GM18951 (cell line): ENCODE results near the gene CAPZA2.
"Not testable (repeated sequence)": the region's sequence is repeated elsewhere in the genome, so short reads cannot be mapped to it uniquely, and the experiment has no call there.

ENCODE experiments used
- POLR2A ChIP-seq: IDR thresholded peaks from 4 replicates; pipeline ENCODE4 v1.6.1; 2011; ENCODE audit warnings: mild to moderate bottlenecking; ENCODE audit not compliant: insufficient read length, insufficient read depth; ENCODE audit errors: extremely low read depth
- in situ Hi-C: fragments of 300-500 bp; cut with MboI; formaldehyde crosslinking; loops from one replicate; pipeline ENCODE4 v1.12.0; 2022; ENCODE audit warnings: low sequenced_read_pairs, mixed read lengths, inconsistent platforms; ENCODE audit not compliant: unreplicated experiment

The CAPZA2 gene

DNA sequence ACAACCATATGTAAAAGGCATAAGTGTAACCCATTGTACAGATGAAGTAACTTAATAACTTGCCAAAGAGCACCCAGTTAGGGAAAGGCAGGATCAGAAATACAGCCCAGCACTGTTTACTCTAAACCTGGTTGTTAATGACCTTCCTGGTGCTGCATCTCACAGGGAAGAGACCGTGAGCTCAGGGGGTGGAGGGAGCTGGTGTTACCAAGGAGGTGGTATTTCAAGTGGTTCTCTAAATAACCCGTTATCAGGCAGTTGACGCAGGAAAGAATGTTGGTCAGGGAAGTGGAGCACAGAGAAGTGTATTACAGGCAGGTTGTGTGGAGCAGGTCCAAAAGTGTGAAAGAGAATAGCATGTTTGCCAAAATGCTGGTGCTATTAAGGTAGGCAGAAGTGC lies 86.5 kb downstream of the CAPZA2 start:
- in situ Hi-C loops, result loop anchor here (25.0 kb wide), 1 partner anchor 438 kb away; no protein-coding TSS in a partner anchor
- no peak for TF ChIP-seq POLR2A

DNA sequence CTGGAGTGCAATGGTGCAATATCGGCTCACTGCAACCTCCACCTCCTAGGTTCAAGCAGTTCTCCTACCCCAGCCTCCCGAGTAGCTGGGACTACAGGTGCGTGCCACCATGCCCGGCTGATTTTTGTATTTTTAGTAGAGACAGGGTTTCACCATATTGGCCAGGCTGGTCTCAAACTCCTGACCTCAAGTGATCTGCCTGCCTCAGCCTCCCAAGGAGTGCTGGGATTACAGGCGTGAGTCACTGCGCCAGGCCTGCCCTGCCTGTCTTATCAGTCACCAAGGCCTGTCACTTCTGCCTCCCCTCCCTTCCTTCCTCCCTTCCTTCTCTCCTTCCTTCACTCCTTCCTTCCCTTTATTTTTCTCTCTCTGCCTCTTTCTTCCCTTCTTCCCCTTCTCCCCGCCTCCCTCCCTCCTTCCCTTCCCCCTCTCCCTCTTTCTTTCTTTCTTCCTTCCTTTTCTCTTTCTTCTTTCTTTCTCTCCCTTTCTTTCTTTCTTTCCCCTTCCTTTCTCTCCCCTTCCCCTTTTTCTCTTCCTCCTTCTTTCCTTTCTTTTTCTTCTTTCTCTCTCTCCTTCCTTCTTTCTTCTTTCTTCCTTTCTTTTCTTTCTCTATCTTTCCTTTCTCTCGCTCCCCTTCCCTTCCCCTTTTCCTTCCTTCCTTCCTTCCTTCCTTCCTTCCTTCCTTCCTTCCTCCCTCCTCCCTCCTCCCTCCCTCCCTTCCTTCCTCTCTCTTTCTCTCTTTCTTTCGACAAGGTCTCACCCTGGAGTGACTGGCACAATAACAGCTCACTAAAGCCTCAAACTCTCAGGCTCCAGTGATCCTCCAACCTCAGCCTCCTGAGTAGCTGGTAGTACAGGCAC lies 87.8 kb downstream of the CAPZA2 start:
- in situ Hi-C loops, result loop anchor here (25.0 kb wide), 1 partner anchor 437 kb away; no protein-coding TSS in a partner anchor
- TF ChIP-seq POLR2A, result no peak

DNA sequence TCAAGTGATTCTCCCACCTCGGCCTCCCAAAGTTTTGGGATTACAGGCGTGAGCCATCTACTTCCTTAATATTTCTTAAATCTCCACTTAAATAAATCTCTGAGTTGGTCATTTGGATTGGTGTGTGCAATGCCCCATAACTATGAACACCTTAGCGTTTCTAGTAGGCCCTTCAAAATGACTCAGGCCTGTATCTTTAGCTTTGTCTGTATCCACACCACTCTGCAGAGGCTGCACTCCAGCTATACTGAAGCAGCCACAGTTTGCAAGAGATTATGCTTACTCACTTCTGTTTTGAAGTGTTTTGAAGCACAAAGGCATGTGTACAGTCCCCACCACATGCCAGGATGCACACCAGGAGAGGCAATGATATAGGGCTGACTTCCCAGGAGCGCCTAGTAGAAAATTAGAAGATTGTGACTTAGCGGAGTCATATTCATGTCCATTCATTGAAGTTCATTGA lies 88.5 kb downstream of the CAPZA2 start:
- no peak for TF ChIP-seq POLR2A
- in situ Hi-C loops, result no loop called here

DNA sequence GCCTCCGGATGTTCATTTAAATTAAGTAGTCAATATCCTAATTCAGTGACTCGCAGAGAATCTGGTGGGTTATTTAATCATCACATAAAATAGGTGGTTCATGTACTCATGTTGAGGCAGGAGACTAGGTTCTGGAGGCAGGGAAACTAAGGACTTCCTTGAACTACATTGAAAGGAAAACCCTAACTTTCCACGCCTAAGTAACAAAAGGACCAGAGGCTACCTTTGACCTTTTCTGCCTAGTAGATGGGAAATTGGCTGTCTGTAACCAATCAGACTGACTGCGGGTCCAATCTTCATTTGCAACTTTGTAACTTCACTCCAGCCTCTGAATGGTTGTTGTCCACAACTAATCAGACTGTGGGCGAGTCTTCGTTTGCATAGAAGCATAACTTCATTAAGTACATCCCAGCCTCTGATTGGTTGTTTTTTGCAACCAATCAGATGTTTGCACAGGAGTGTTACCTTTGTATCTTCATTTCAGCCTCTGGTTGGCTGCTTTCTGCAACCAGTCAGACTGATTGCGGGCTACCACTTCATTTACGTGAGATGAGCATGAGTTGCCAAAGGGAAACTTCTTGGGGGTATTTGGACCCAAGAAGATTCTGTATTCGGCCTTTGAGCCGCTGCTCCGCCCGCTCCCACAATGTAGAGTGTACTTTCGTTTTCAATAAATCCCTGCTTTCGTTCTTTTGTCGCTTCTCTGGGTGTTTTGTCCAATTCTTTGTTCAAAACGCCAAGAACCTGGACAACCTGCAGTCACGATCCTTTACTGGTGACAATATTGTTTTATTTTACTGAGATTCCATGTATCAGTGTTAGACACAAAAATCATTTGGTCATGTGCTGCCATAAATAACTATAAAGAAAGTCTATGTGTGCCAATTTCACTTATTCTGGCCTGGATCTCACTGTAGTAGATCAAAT lies 89.2 kb downstream of the CAPZA2 start:
- no peak for TF ChIP-seq POLR2A
- in situ Hi-C loops, result no loop called here

DNA sequence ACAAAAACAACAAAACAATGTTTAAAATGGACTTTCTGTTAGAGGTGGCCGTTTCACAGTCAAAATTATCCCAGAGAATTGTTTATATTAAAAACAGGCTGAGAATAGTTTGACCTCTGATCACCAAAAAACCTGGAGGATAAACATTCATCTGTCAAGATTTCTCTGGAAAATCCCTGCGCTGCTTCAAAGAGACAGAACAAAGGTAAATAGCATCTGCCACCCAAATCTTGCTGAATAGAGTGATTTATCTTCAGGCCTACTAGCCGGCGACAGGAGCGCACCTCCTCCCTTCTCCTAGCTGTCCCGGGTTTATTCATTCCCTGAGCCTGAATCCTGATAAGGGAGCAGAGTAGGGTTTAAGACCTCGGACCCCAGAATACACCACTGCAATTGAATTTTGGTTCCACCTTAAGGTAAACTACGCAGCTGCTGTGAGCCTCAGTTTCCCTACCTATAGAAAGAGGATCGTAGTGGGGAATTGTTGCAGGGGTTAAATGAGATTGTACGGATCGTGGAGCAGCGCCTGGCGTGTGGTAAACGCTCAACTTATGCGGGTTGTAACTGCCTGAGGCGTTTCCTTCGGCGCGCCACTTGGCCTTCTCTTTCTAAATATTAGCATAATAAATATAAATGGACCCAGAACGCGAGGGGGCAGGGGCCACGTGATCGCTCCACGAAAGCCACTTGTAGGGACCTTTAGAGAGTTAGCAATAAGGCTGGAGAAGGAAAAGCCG lies 90.4 kb downstream of the CAPZA2 start:
- in situ Hi-C loops, result no loop called here
- no peak for TF ChIP-seq POLR2A

DNA sequence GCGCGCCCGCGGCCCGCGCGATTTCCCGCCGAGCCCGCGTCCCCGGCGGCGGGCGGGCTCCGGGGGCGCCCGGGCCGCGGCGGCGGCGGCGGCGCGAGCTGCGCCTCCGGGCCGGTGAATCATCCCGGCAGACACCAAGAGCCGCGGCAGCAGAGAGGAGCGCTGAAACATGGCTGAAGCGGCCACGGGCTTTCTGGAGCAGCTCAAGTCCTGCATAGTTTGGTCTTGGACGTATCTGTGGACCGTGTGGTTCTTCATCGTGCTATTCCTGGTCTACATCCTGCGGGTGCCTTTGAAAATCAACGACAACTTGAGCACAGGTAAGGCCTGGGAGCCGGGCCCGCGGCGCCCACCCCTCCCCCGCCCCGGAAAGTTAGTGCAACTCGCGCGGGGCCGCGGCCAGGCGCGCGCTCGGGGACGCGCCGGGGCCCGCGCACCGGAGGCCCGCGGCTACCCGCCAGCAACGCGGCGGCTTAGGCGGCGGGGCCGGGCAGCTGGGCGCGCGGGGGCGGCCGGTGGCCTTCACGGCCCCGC lies 91.1 kb downstream of the CAPZA2 start, which contains the start of gene ST7:
Gene ST7, plus strand, starts transcription at position 130 of the 534 bp plus-strand sequence. Its CDS starts 40 bp downstream, at position 170.
- in situ Hi-C loops, result no loop called here
- TF ChIP-seq POLR2A, result peak; percentile 80

DNA sequence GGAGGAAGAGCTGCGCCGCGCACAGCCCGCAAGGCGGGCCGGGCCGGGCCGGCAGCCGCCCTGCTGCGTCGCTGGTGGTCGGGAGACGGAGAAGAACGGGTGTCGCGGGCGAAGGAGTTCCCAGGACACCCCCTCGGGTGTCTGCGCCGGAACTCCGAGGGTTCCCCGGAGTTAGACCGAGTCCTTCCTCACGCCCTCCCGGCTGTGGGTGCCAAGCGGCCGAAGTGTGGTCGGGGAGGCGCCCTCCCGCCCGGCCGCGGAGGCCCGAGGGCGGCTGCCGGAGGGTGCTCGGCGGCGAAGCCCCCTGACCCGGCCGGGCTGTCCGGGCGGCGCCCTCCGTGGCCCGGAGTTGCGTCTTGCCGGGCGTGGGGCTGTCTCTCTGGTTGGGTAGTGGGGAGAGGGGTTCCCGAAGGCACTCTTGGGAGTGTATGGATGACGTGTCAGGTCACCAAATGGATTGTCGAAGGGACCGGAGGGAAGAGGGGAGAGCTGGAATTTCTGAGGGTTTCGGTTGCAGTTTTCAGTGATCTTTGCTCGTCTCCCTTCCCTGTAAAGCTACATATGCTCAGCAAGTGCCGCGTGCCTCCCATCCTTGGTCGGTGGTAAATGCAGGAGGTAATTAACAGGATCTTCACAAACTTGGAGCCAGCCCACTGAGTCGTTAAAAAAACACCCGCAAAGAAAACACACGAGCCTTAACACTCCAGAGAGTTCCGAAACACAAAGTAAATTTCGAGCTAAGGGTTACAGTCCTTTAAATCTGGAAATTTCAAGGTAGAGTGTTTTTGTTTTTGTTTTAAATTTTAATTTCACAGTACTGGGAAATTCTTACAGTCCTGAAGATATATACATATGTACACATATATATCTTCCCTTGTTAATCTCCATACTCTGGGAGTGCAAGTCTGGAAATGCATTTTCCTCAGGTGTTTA lies 91.8 kb downstream of the CAPZA2 start:
- TF ChIP-seq POLR2A, result no peak
- in situ Hi-C loops, result no loop called here

DNA sequence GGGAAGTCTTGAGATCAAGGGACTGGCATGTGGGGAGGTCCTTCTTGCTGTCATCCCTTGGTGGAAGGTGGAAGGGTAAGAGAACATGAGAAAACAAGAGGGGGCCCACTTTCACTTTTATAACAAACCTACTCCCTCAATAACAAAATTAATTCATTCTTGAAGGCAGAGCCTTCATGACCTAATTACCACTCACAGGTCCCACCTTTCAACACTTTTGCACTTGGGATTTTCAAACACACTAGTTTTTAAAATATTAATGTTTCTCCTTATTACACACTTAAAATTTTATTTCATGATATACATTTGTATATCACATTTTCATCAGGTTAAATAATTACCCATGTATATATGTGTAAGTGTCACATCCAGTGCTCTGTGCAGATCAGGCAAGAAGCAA lies 93.0 kb downstream of the CAPZA2 start:
- in situ Hi-C loops, result no loop called here
- no peak for TF ChIP-seq POLR2A

DNA sequence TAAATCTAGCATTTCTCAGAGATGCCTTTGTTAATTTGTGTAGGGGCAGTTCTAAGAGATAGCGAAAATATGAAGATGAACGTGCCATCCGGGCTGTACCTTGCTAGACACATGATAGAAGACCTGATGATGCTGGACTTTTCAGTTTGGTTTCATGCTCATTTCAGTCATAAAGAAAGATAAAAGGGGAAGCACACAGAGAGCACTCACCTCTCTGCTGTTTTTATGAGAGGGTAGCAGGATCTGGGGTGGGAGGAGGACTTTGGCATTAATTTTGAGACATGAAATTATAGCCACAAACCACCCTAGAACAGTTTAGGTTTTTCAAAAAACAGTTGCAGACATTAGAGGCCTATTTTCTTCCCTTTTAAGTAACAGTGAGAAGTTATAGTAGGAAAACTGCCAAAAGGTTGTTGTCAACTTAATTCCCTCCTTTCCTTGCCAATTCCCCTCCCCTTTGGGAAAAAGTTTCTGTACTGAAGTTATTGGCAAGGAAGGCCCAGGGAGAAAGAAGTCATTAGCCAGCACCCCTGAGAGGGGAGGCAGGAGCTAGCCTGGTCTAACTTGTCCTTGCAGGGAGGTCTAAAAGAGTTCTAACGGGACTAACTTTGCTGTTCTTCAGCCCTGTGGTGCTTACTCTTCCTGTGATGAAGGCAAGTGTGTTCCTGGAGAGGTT lies 93.6 kb downstream of the CAPZA2 start:
- in situ Hi-C loops, result no loop called here
- TF ChIP-seq POLR2A, result no peak

DNA sequence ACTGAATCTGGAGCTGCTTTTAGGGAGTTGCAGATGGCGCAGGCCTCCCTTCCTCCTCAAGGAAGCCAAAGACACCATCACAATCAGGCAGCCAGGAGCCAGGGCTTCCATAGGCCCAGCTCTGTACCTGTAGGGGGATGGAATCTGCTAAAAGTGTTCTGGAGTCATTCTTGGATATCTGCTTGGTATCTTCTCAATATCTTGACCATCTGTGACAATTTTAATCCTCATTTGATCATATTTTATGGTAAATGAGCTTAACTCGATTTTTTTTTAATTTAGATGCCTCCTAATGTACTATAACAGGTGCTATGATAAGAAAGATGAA lies 94.1 kb downstream of the CAPZA2 start:
- in situ Hi-C loops, result no loop called here
- TF ChIP-seq POLR2A, result no peak

DNA sequence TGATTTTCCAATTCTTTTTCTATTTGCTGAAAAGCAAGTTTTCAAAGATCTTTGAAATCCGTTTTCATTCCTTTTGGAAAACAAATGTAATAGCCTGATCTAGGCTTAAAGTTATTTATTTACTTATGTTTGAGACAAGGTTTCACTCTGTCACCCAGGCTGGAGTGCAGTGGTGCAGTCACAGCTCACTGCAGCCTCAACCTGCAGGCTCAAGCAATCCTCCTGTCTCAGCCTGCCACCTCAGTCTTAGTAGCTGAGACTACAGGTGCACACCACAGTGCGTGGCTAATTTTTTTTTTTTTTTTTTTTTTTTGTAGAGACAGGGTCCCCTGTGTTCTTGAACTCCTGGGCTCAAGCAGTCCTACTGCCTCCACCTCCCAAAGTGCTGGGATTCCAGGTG lies 95.5 kb downstream of the CAPZA2 start:
- TF ChIP-seq POLR2A, result no peak

DNA sequence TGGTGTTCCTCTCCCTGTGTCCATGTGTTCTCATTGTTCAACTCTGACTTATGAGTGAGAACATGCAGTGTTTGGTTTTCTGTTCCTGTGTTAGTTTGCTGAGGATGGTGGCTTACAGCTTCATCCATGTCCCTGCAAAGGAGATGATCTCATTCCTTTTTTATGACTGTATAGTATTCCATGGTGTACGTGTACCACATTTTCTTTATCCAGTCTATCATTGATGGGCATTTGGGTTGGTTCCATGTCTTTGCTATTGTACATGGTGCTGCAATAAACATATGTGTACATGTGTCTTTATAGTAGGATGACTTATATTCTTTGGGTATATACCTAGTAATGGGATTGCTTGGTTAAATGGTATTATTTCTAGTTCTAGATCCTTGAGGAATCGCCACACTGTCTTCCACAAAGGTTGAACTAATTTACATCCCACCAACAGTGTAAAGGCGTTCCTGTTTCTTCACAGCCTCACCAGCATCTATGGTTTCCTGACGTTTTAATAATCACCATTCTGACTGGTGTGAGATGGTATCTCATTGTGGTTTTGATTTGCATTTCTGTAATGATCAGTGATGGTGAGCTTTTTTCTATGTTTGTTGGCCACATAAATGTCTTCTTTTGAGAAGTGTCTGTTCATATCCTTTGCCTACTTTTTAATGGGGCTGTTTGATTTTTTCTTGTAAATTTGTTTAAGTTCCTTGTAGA lies 99.7 kb downstream of the CAPZA2 start:
- in situ Hi-C loops, result not testable (repeated sequence)

More for the DNA sequence above, 95.5 kb downstream of the CAPZA2 start:
- in situ Hi-C loops, result no loop called here
